Daoy (cell line): ENCODE data around the gene NPPB. TPM values are rescaled to one million over a fixed set of nuclear protein-coding genes. Genes with fewer than 3 reads are reported as not detected.
A peak's percentile ranks its signal among the peaks of the same experiment; 100 is the strongest.

Experiments used
- DNase-seq: peaks from one replicate; pipeline ENCODE4 v3.0.0-alpha.2; 2015; ENCODE audit warnings: low read depth
- total RNA-seq: library from RNA; depleted of rRNA; stranded (reverse); fragments of >200 nt; shearing (Covaris generic); gene quantifications from 2 replicates; pipeline ENCODE4 v1.2.3, GENCODE V29; 2014; rRNA removed

The NPPB gene
- total RNA-seq, 1 experiment from 2014 or later, result 38.6 TPM

GRCh38 chr1:11833497-11833896 is 25.2 kb downstream of the NPPB start:
- no peak for DNase-seq

GRCh38 chr1:11831945-11832725 is 26.6 kb downstream of the NPPB start:
- no peak for DNase-seq

- no peak for DNase-seq
These were observed 30.2 kb downstream of the NPPB start for GRCh38 chr1:11828511-11828910.

GRCh38 chr1:11826946-11827345 is 31.8 kb downstream of the NPPB start:
- no peak for DNase-seq

GRCh38 chr1:11825131-11825530 is 33.6 kb downstream of the NPPB start:
- DNase-seq, result no peak

- peak; percentile 86 for DNase-seq
These were observed 35.2 kb downstream of the NPPB start for GRCh38 chr1:11823366-11824137.

GRCh38 chr1:11822091-11822490 is 36.7 kb downstream of the NPPB start:
- peak; percentile 43 for DNase-seq

GRCh38 chr1:11817192-11817591 is 41.6 kb downstream of the NPPB start:
- DNase-seq, result no peak

GRCh38 chr1:11813021-11813420 is 45.7 kb downstream of the NPPB start:
- no peak for DNase-seq

Other genes with a start within 250 kb of the NPPB start
- 1.4 TPM in 1 of 2 replicates, not detected in the other for gene FBXO2, start 204.5 kb downstream of the NPPB start, total RNA-seq
- 2.7 and 6.3 TPM in 2 replicates for gene FBXO44, start 204.1 kb downstream of the NPPB start, total RNA-seq
- gene FBXO6, start 194.7 kb downstream of the NPPB start, total RNA-seq, result 1.1 and 2.4 TPM in 2 replicates
- gene MAD2L2, start 177.8 kb downstream of the NPPB start, total RNA-seq, result 80.3 and 91.7 TPM in 2 replicates
- 0.86 and 0.97 TPM in 2 replicates for gene DRAXIN, start 167.2 kb downstream of the NPPB start, total RNA-seq
- gene AGTRAP, start 122.8 kb downstream of the NPPB start, total RNA-seq, result 42.4 and 42.9 TPM in 2 replicates
- not detected in 2 replicates for gene C1orf167, start 96.8 kb downstream of the NPPB start, total RNA-seq
- gene MTHFR, start 53.0 kb downstream of the NPPB start, total RNA-seq, result 4.7 and 8.6 TPM in 2 replicates
- 12.4 TPM in 2 replicates for gene CLCN6, start 52.8 kb downstream of the NPPB start, total RNA-seq
- gene NPPA, start 11.2 kb downstream of the NPPB start, total RNA-seq, result not detected in 2 replicates
- gene KIAA2013, start 67.5 kb upstream of the NPPB start, total RNA-seq, result 67.3 and 87.1 TPM in 2 replicates
- 88.1 and 107 TPM in 2 replicates for gene PLOD1, start 75.8 kb upstream of the NPPB start, total RNA-seq
- 79.4 and 86.0 TPM in 2 replicates for gene MFN2, start 121.5 kb upstream of the NPPB start, total RNA-seq
- gene MIIP, start 160.6 kb upstream of the NPPB start, total RNA-seq, result 60.1 and 65.6 TPM in 2 replicates
- 13.4 and 16.4 TPM in 2 replicates for gene TNFRSF8, start 204.4 kb upstream of the NPPB start, total RNA-seq